ENCODE measurements around the gene PSMD1.

PSMD1 gene

GRCh38 chr2:231181860-231182512, 125.3 kb downstream of the PSMD1 start:
- POLR2A ChIA-PET, result no interaction called here
- H3K4me1 ChIP-seq (ENCODE audit: control extremely low read depth in 1 of 4, control insufficient read depth in 4 of 4, insufficient read depth in 4 of 4, low read length in 3 of 4), result peaks cover 6 to 31% (median 18%) of the 10 kb centered on the region in 4 experiments
- H3K9me3 ChIP-seq (ENCODE audit: control extremely low read depth in 1 of 5, control insufficient read depth in 4 of 5, insufficient read depth in 2 of 5, low read depth in 1 of 5, low read length in 4 of 5), result no peaks in the 10 kb centered on the region
- 35% methylated on average over 11 of the region's 12 CpGs for WGBS (ENCODE audit: insufficient coverage)
- peak; percentile 83 to 88 (median 84) for DNase-seq
- H3K4me3 ChIP-seq (ENCODE audit: control insufficient read depth in 1 of 7, extremely low read depth in 1 of 7, insufficient read depth in 4 of 7, low read depth in 2 of 7, low read length in 6 of 7), result peak overlapping the region in 1 of 7 experiments; percentile 19
- CTCF ChIA-PET, result interaction anchor here (1.1 to 1.5 kb wide), 4 partner anchors 9 to 60 kb away, joined by 3 to 7 read pairs (median 4); no protein-coding TSS in a partner anchor
- H3K36me3 ChIP-seq (ENCODE audit: control insufficient read depth in 4 of 4, insufficient read depth in 4 of 4, low read length in 3 of 4), result no peaks in the 10 kb centered on the region
- H3K27ac ChIP-seq (ENCODE audit: insufficient read depth in 1 of 2, low read depth in 1 of 2, low read length in 2 of 2, poor library complexity in 1 of 2, severe bottlenecking in 2 of 2), result peak overlapping the region; percentile 36 to 81
- no peaks in the 10 kb centered on the region for H3K27me3 ChIP-seq (replicated peaks in 2 of 5; ENCODE audit: control insufficient read depth in 4 of 5, insufficient read depth in 5 of 5, low read length in 4 of 5)

GRCh38 chr2:231182513-231182899, 125.8 kb downstream of the PSMD1 start:
- DNase-seq, result peak in 1 of 3 donors; percentile 20
- ChIA-PET CTCF (interaction anchor here (1.1 to 1.5 kb wide), 4 partner anchors 9 to 61 kb away, joined by 3 to 7 read pairs (median 4); no protein-coding TSS in a partner anchor), POLR2A (no interaction called here)
- Histone ChIP-seq H3K9me3 (ENCODE audit: control extremely low read depth in 1 of 5, control insufficient read depth in 4 of 5, insufficient read depth in 2 of 5, low read depth in 1 of 5, low read length in 4 of 5) (no peaks in the 10 kb centered on the region), H3K4me1 (ENCODE audit: control extremely low read depth in 1 of 4, control insufficient read depth in 4 of 4, insufficient read depth in 4 of 4, low read length in 3 of 4) (peaks cover 6 to 31% (median 18%) of the 10 kb centered on the region in 4 experiments), H3K27me3 (replicated peaks in 2 of 5; ENCODE audit: control insufficient read depth in 4 of 5, insufficient read depth in 5 of 5, low read length in 4 of 5) (no peaks in the 10 kb centered on the region), H3K27ac (ENCODE audit: insufficient read depth in 1 of 2, low read depth in 1 of 2, low read length in 2 of 2, poor library complexity in 1 of 2, severe bottlenecking in 2 of 2) (peak overlapping the region; percentile 36 to 81), H3K36me3 (ENCODE audit: control insufficient read depth in 4 of 4, insufficient read depth in 4 of 4, low read length in 3 of 4) (no peaks in the 10 kb centered on the region), H3K4me3 (ENCODE audit: control insufficient read depth in 1 of 7, extremely low read depth in 1 of 7, insufficient read depth in 4 of 7, low read depth in 2 of 7, low read length in 6 of 7) (no peak overlapping the region)
- WGBS (ENCODE audit: insufficient coverage), result 91% methylated on average over 8 of the region's 8 CpGs

GRCh38 chr2:231183851-231184250, 127.2 kb downstream of the PSMD1 start:
- H3K36me3 ChIP-seq (ENCODE audit: control insufficient read depth in 4 of 4, insufficient read depth in 4 of 4, low read length in 3 of 4), result no peaks in the 10 kb centered on the region
- no peaks in the 10 kb centered on the region for H3K27me3 ChIP-seq (replicated peaks in 2 of 5; ENCODE audit: control insufficient read depth in 4 of 5, insufficient read depth in 5 of 5, low read length in 4 of 5)
- ChIA-PET POLR2A (no interaction called here), CTCF (interaction anchor here (1.3 kb wide), 1 partner anchor 229 kb away, joined by 4 read pairs; no protein-coding TSS in a partner anchor)
- H3K4me3 ChIP-seq (ENCODE audit: control insufficient read depth in 1 of 7, extremely low read depth in 1 of 7, insufficient read depth in 4 of 7, low read depth in 2 of 7, low read length in 6 of 7), result no peak overlapping the region
- H3K4me1 ChIP-seq (ENCODE audit: control extremely low read depth in 1 of 4, control insufficient read depth in 4 of 4, insufficient read depth in 4 of 4, low read length in 3 of 4), result peaks cover 6 to 31% (median 18%) of the 10 kb centered on the region in 4 experiments
- 95% methylated on average over 7 of the region's 8 CpGs for WGBS (ENCODE audit: insufficient coverage)
- DNase-seq, result no peak
- no peaks in the 10 kb centered on the region for H3K9me3 ChIP-seq (ENCODE audit: control extremely low read depth in 1 of 5, control insufficient read depth in 4 of 5, insufficient read depth in 2 of 5, low read depth in 1 of 5, low read length in 4 of 5)
- H3K27ac ChIP-seq (ENCODE audit: insufficient read depth in 1 of 2, low read depth in 1 of 2, low read length in 2 of 2, poor library complexity in 1 of 2, severe bottlenecking in 2 of 2), result no peak overlapping the region

GRCh38 chr2:231184319-231184718, 127.7 kb downstream of the PSMD1 start:
- peaks cover 6 to 31% (median 17%) of the 10 kb centered on the region in 4 experiments for H3K4me1 ChIP-seq (ENCODE audit: control extremely low read depth in 1 of 4, control insufficient read depth in 4 of 4, insufficient read depth in 4 of 4, low read length in 3 of 4)
- no peaks in the 10 kb centered on the region for H3K9me3 ChIP-seq (ENCODE audit: control extremely low read depth in 1 of 5, control insufficient read depth in 4 of 5, insufficient read depth in 2 of 5, low read depth in 1 of 5, low read length in 4 of 5)
- no peaks in the 10 kb centered on the region for H3K36me3 ChIP-seq (ENCODE audit: control insufficient read depth in 4 of 4, insufficient read depth in 4 of 4, low read length in 3 of 4)
- CTCF ChIA-PET, result interaction anchor here (1.3 kb wide), 1 partner anchor 229 kb away, joined by 4 read pairs; no protein-coding TSS in a partner anchor
- POLR2A ChIA-PET, result no interaction called here
- 100% methylated on average over 4 of the region's 4 CpGs for WGBS (ENCODE audit: insufficient coverage)
- H3K27me3 ChIP-seq (replicated peaks in 2 of 5; ENCODE audit: control insufficient read depth in 4 of 5, insufficient read depth in 5 of 5, low read length in 4 of 5), result no peaks in the 10 kb centered on the region
- H3K4me3 ChIP-seq (ENCODE audit: control insufficient read depth in 1 of 7, extremely low read depth in 1 of 7, insufficient read depth in 4 of 7, low read depth in 2 of 7, low read length in 6 of 7), result no peak overlapping the region
- DNase-seq, result no peak
- H3K27ac ChIP-seq (ENCODE audit: insufficient read depth in 1 of 2, low read depth in 1 of 2, low read length in 2 of 2, poor library complexity in 1 of 2, severe bottlenecking in 2 of 2), result no peak overlapping the region

GRCh38 chr2:231185050-231185725, 128.5 kb downstream of the PSMD1 start:
- no peak for DNase-seq
- ChIA-PET POLR2A (interaction anchor here (0.7 kb wide), 1 partner anchor 9 kb away, joined by 3 read pairs; no protein-coding TSS in a partner anchor), CTCF (no interaction called here)
- Histone ChIP-seq H3K36me3 (ENCODE audit: control insufficient read depth in 4 of 4, insufficient read depth in 4 of 4, low read length in 3 of 4) (no peaks in the 10 kb centered on the region), H3K27me3 (replicated peaks in 2 of 5; ENCODE audit: control insufficient read depth in 4 of 5, insufficient read depth in 5 of 5, low read length in 4 of 5) (peaks cover 0 to 5% (median 4%) of the 10 kb centered on the region in 5 experiments), H3K4me1 (ENCODE audit: control extremely low read depth in 1 of 4, control insufficient read depth in 4 of 4, insufficient read depth in 4 of 4, low read length in 3 of 4) (peaks cover 2 to 24% (median 13%) of the 10 kb centered on the region in 4 experiments), H3K27ac (ENCODE audit: insufficient read depth in 1 of 2, low read depth in 1 of 2, low read length in 2 of 2, poor library complexity in 1 of 2, severe bottlenecking in 2 of 2) (no peak overlapping the region), H3K9me3 (ENCODE audit: control extremely low read depth in 1 of 5, control insufficient read depth in 4 of 5, insufficient read depth in 2 of 5, low read depth in 1 of 5, low read length in 4 of 5) (no peaks in the 10 kb centered on the region), H3K4me3 (ENCODE audit: control insufficient read depth in 1 of 7, extremely low read depth in 1 of 7, insufficient read depth in 4 of 7, low read depth in 2 of 7, low read length in 6 of 7) (no peak overlapping the region)
- 100% methylated on average over 7 of the region's 11 CpGs for WGBS (ENCODE audit: insufficient coverage)

GRCh38 chr2:231185886-231186285, 129.2 kb downstream of the PSMD1 start:
- no peak overlapping the region for H3K4me3 ChIP-seq (ENCODE audit: control insufficient read depth in 1 of 7, extremely low read depth in 1 of 7, insufficient read depth in 4 of 7, low read depth in 2 of 7, low read length in 6 of 7)
- 100% methylated on average over 3 of the region's 4 CpGs for WGBS (ENCODE audit: insufficient coverage)
- no peak overlapping the region for H3K27ac ChIP-seq (ENCODE audit: insufficient read depth in 1 of 2, low read depth in 1 of 2, low read length in 2 of 2, poor library complexity in 1 of 2, severe bottlenecking in 2 of 2)
- peaks cover 2 to 17% (median 14%) of the 10 kb centered on the region in 4 experiments for H3K4me1 ChIP-seq (ENCODE audit: control extremely low read depth in 1 of 4, control insufficient read depth in 4 of 4, insufficient read depth in 4 of 4, low read length in 3 of 4)
- no peaks in the 10 kb centered on the region for H3K9me3 ChIP-seq (ENCODE audit: control extremely low read depth in 1 of 5, control insufficient read depth in 4 of 5, insufficient read depth in 2 of 5, low read depth in 1 of 5, low read length in 4 of 5)
- no peak for DNase-seq
- ChIA-PET POLR2A (interaction anchor here (0.7 kb wide), 1 partner anchor 10 kb away, joined by 3 read pairs; no protein-coding TSS in a partner anchor), CTCF (interaction anchor here (0.7 kb wide), 1 partner anchor 60 kb away, joined by 3 read pairs; no protein-coding TSS in a partner anchor)
- peaks cover 0 to 10% (median 6%) of the 10 kb centered on the region in 5 experiments for H3K27me3 ChIP-seq (replicated peaks in 2 of 5; ENCODE audit: control insufficient read depth in 4 of 5, insufficient read depth in 5 of 5, low read length in 4 of 5)
- H3K36me3 ChIP-seq (ENCODE audit: control insufficient read depth in 4 of 4, insufficient read depth in 4 of 4, low read length in 3 of 4), result no peaks in the 10 kb centered on the region

- 85% methylated on average over 7 of the region's 7 CpGs for WGBS (ENCODE audit: insufficient coverage)
- DNase-seq, result no peak
- H3K4me3 ChIP-seq (ENCODE audit: control insufficient read depth in 1 of 7, extremely low read depth in 1 of 7, insufficient read depth in 4 of 7, low read depth in 2 of 7, low read length in 6 of 7), result no peak overlapping the region
- POLR2A ChIA-PET, result no interaction called here
- peaks cover 0 to 14% (median 6%) of the 10 kb centered on the region in 5 experiments for H3K27me3 ChIP-seq (replicated peaks in 2 of 5; ENCODE audit: control insufficient read depth in 4 of 5, insufficient read depth in 5 of 5, low read length in 4 of 5)
- CTCF ChIA-PET, result interaction anchor here (0.7 kb wide), 1 partner anchor 59 kb away, joined by 3 read pairs; no protein-coding TSS in a partner anchor
- no peaks in the 10 kb centered on the region for H3K9me3 ChIP-seq (ENCODE audit: control extremely low read depth in 1 of 5, control insufficient read depth in 4 of 5, insufficient read depth in 2 of 5, low read depth in 1 of 5, low read length in 4 of 5)
- H3K36me3 ChIP-seq (ENCODE audit: control insufficient read depth in 4 of 4, insufficient read depth in 4 of 4, low read length in 3 of 4), result no peaks in the 10 kb centered on the region
- H3K27ac ChIP-seq (ENCODE audit: insufficient read depth in 1 of 2, low read depth in 1 of 2, low read length in 2 of 2, poor library complexity in 1 of 2, severe bottlenecking in 2 of 2), result no peak overlapping the region
- peaks cover 2 to 16% (median 15%) of the 10 kb centered on the region in 4 experiments for H3K4me1 ChIP-seq (ENCODE audit: control extremely low read depth in 1 of 4, control insufficient read depth in 4 of 4, insufficient read depth in 4 of 4, low read length in 3 of 4)
Observed at GRCh38 chr2:231186325-231186724, 129.7 kb downstream of the PSMD1 start.
